ENCODE measurements around the gene ZCCHC14.

- no peak for TF ChIP-seq CTCF (IDR thresholded peaks at IDR 0.05; ENCODE audit: low read length)
- TF ChIP-seq EZH2 (optimal IDR thresholded peaks at IDR 0.05; ENCODE audit: low read depth, low read length): no peak
- no peak for TF ChIP-seq EZH2phosphoT487 (IDR thresholded peaks at IDR 0.05; ENCODE audit: low read length)
These were observed 47.5 kb upstream of the ZCCHC14 start for GRCh38 chr16:87540072-87540896.
